ENCODE results near the gene EFCAB11.

GRCh38 chr14:89810101-89810500 lies 144.4 kb downstream of the EFCAB11 start:
- TF ChIP-seq, protein P1, sequence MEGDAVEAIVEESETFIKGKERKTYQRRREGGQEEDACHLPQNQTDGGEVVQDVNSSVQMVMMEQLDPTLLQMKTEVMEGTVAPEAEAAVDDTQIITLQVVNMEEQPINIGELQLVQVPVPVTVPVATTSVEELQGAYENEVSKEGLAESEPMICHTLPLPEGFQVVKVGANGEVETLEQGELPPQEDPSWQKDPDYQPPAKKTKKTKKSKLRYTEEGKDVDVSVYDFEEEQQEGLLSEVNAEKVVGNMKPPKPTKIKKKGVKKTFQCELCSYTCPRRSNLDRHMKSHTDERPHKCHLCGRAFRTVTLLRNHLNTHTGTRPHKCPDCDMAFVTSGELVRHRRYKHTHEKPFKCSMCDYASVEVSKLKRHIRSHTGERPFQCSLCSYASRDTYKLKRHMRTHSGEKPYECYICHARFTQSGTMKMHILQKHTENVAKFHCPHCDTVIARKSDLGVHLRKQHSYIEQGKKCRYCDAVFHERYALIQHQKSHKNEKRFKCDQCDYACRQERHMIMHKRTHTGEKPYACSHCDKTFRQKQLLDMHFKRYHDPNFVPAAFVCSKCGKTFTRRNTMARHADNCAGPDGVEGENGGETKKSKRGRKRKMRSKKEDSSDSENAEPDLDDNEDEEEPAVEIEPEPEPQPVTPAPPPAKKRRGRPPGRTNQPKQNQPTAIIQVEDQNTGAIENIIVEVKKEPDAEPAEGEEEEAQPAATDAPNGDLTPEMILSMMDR (IDR thresholded peaks at IDR 0.05; ENCODE audit: low read length) = no peak
- TF ChIP-seq EZH2 (optimal IDR thresholded peaks at IDR 0.05; ENCODE audit: low read depth, low read length) = no peak
- TF ChIP-seq EZH2phosphoT487 (IDR thresholded peaks at IDR 0.05; ENCODE audit: low read length) = no peak

All from MM.1S (cell line).